Activated CD4-positive, CD25-positive, alpha-beta regulatory T cell (primary cell): ENCODE results near the gene DNMBP.

ENCODE experiments used
- DNase-seq, 4 experiments: peaks; one replicate each; lab custom pipeline; 2025; lab: John Stamatoyannopoulos, UW

Gene DNMBP

GRCh38 chr10:99828464-99828863 is 181.3 kb downstream of the DNMBP start:
- DNase-seq: no peak

GRCh38 chr10:99827936-99828335 is 181.8 kb downstream of the DNMBP start:
- no peak for DNase-seq
